HepG2 (cell line): ENCODE results near the gene GLB1L. TPM values are rescaled to one million over a fixed set of nuclear protein-coding genes. Genes with fewer than 3 reads are reported as not detected.

Experiments used
- GATAD1 ChIP-seq: IDR thresholded peaks from 2 replicates; pipeline ENCODE4 v1.6.1; 2016; ENCODE audit warnings: missing genetic modification reagents, missing compliant biosample characterization
- KLF15 ChIP-seq: sonication (generic); formaldehyde crosslinking; IDR thresholded peaks from 2 replicates; pipeline ENCODE4 v1.8.1; 2023; ENCODE audit warnings: borderline replicate concordance, mild to moderate bottlenecking, inconsistent platforms, missing genetic modification reagents, mixed read lengths
- NCOA2 ChIP-seq: sonication (generic); formaldehyde crosslinking; IDR thresholded peaks from 2 replicates; pipeline ENCODE4 v1.8.0; 2022; ENCODE audit warnings: inconsistent platforms
- NCOA5 ChIP-seq: sonication (generic); formaldehyde crosslinking; IDR thresholded peaks from 2 replicates; pipeline ENCODE4 v1.4.0; 2020; ENCODE audit warnings: missing genetic modification reagents
- NFE2L2 ChIP-seq: fragments of 150-350 bp; IDR thresholded peaks from 2 replicates; pipeline ENCODE4 v1.6.1; 2014; ENCODE audit warnings: low read length
- NFIB ChIP-seq: sonication (generic); formaldehyde crosslinking; IDR thresholded peaks from 2 replicates; pipeline ENCODE4 v1.9.0; 2021; ENCODE audit warnings: missing genetic modification reagents, mild to moderate bottlenecking, borderline replicate concordance
- RORA ChIP-seq: sonication (generic); formaldehyde crosslinking; IDR thresholded peaks from 2 replicates; pipeline ENCODE4 v1.5.0; 2020; ENCODE audit warnings: mild to moderate bottlenecking, missing genetic modification reagents, moderate library complexity
- ZNF12 ChIP-seq: sonication (generic); formaldehyde crosslinking; IDR thresholded peaks from 2 replicates; pipeline ENCODE4 v1.5.0; 2020; ENCODE audit warnings: missing genetic modification reagents
- ZNF264 ChIP-seq: sonication (generic); formaldehyde crosslinking; IDR thresholded peaks from 2 replicates; pipeline ENCODE4 v1.4.0; 2020; ENCODE audit warnings: missing genetic modification reagents
- ZNF616 ChIP-seq: sonication (generic); formaldehyde crosslinking; IDR thresholded peaks from 2 replicates; pipeline ENCODE4 v1.5.0; 2020; ENCODE audit warnings: low read depth, mild to moderate bottlenecking, missing genetic modification reagents
- ZNF761 ChIP-seq: sonication (generic); formaldehyde crosslinking; conservative IDR thresholded peaks from 2 replicates; pipeline ENCODE4 v1.4.0; 2020; ENCODE audit warnings: mild to moderate bottlenecking, missing genetic modification reagents
- polyA plus RNA-seq, 8 experiments: library from polyadenylated mRNA; depleted of rRNA in 3 of 8; stranded (reverse) in 7 of 8; unstranded in 1 of 8; fragments of >200 nt; fragmentation: Illumina TruSeq in 4 of 8; extraction: Trizol in 4 of 8; gene quantifications; 2 replicates each; pipeline versions ENCODE4 v1.2.1 to v1.2.3, GENCODE V29; 2011 to 2016; ENCODE audit warnings: low read depth in 4 of 8, missing spikeins in 1 of 8, mixed read lengths in 1 of 8; ENCODE audit not compliant: insufficient read depth in 1 of 8
- total RNA-seq, 5 experiments: library from RNA; depleted of rRNA; stranded (reverse); fragments of >200 nt; fragmentation: Illumina TruSeq; extraction: Trizol; gene quantifications; 2 replicates each; pipeline ENCODE4 v1.2.3, GENCODE V29; 2016; ENCODE audit warnings: low read depth in 1 of 5
- TF ChIP-seq, protein P1 (sequence below): sonication (generic); formaldehyde crosslinking; conservative IDR thresholded peaks from 2 replicates; pipeline ENCODE4 v1.8.0; 2022; ENCODE audit warnings: low read depth, missing genetic modification reagents
- TF ChIP-seq, protein P2 (sequence below): sonication (generic); formaldehyde crosslinking; IDR thresholded peaks from 2 replicates; pipeline ENCODE4 v1.8.1; 2023; ENCODE audit warnings: mild to moderate bottlenecking, inconsistent platforms, moderate library complexity, missing genetic modification reagents, borderline replicate concordance
- TF ChIP-seq, protein P3 (sequence below): sonication (generic); formaldehyde crosslinking; IDR thresholded peaks from one replicate; pipeline ENCODE4 v1.5.1; 2020; ENCODE audit warnings: mild to moderate bottlenecking, missing genetic modification reagents; ENCODE audit errors: not compliant biosample characterization
- TF ChIP-seq, protein P4 (sequence below): sonication (generic); formaldehyde crosslinking; IDR thresholded peaks from 2 replicates; pipeline ENCODE4 v1.8.1; 2023; ENCODE audit warnings: missing genetic modification reagents, inconsistent platforms, borderline replicate concordance
- TF ChIP-seq, protein P5 (sequence below): sonication (generic); formaldehyde crosslinking; conservative IDR thresholded peaks from 2 replicates; pipeline ENCODE4 v1.8.1; 2023; ENCODE audit warnings: missing genetic modification reagents

Gene GLB1L
- total and polyA plus RNA-seq, 2 of the 13 experiments (the other 11 are each of a cell fraction or from before 2014, with no cell fraction given) = 6.8 to 7.3 TPM

DNA sequence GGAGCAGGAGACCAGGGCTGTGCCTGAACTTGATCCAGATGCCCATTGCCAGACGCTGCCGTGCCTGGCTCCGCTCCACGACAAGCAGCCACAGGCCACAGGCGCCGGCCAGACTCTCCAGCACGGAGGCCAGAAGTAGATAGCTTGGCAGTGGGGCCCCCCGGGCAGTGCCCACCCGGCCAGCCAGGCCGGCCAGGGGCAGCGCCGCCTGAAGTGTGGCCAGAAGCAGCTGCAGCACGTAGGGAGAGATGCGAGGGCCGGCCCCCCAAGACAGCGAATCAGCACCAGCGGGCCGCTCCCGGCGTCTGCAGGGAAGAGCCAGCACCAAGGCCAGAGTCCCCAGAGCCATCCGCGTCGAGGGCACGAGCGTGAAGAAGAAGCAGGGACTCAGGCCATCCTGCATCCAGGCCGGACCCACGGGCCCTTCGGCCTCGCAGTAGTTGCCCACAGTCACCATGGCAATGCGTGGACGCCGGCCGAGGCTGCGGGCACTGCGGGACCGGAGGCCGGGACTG, 27.0 kb downstream of the GLB1L start (continued):
- TF ChIP-seq, protein P1, sequence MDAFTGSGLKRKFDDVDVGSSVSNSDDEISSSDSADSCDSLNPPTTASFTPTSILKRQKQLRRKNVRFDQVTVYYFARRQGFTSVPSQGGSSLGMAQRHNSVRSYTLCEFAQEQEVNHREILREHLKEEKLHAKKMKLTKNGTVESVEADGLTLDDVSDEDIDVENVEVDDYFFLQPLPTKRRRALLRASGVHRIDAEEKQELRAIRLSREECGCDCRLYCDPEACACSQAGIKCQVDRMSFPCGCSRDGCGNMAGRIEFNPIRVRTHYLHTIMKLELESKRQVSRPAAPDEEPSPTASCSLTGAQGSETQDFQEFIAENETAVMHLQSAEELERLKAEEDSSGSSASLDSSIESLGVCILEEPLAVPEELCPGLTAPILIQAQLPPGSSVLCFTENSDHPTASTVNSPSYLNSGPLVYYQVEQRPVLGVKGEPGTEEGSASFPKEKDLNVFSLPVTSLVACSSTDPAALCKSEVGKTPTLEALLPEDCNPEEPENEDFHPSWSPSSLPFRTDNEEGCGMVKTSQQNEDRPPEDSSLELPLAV = 0 out of 2 replicates have a peak, but pooled peaks have one; percentile 43
- peak; percentile 97 for TF ChIP-seq NFIB
- 0 out of 2 replicates have a peak, but pooled peaks have one; percentile 63 for TF ChIP-seq RORA
- no peak for TF ChIP-seq ZNF616 (CRISPR knock-in tag)
- TF ChIP-seq GATAD1 (CRISPR knock-in tag) = no peak
- peak; percentile 47; the same call in 1 of the 2 replicates for TF ChIP-seq NCOA5 (CRISPR knock-in tag)
- 0 out of 2 replicates have a peak, but pooled peaks have one; percentile 6 for TF ChIP-seq ZNF761 (CRISPR knock-in tag)
- TF ChIP-seq, protein P2, sequence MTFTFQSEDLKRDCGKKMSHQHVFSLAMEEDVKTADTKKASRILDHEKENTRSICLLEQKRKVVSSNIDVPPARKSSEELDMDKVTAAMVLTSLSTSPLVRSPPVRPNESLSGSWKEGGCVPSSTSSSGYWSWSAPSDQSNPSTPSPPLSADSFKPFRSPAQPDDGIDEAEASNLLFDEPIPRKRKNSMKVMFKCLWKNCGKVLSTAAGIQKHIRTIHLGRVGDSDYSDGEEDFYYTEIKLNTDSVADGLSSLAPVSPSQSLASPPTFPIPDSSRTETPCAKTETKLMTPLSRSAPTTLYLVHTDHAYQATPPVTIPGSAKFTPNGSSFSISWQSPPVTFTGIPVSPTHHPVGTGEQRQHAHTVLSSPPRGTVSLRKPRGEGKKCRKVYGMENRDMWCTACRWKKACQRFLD (CRISPR knock-in tag) = peak; percentile 90; the same call in 1 of the 2 replicates
- no peak for TF ChIP-seq NCOA2 (CRISPR knock-in tag)
- no peak for TF ChIP-seq ZNF12
- TF ChIP-seq ZNF264 (CRISPR knock-in tag) = no peak
- TF ChIP-seq KLF15 = no peak
- TF ChIP-seq, protein P3, sequence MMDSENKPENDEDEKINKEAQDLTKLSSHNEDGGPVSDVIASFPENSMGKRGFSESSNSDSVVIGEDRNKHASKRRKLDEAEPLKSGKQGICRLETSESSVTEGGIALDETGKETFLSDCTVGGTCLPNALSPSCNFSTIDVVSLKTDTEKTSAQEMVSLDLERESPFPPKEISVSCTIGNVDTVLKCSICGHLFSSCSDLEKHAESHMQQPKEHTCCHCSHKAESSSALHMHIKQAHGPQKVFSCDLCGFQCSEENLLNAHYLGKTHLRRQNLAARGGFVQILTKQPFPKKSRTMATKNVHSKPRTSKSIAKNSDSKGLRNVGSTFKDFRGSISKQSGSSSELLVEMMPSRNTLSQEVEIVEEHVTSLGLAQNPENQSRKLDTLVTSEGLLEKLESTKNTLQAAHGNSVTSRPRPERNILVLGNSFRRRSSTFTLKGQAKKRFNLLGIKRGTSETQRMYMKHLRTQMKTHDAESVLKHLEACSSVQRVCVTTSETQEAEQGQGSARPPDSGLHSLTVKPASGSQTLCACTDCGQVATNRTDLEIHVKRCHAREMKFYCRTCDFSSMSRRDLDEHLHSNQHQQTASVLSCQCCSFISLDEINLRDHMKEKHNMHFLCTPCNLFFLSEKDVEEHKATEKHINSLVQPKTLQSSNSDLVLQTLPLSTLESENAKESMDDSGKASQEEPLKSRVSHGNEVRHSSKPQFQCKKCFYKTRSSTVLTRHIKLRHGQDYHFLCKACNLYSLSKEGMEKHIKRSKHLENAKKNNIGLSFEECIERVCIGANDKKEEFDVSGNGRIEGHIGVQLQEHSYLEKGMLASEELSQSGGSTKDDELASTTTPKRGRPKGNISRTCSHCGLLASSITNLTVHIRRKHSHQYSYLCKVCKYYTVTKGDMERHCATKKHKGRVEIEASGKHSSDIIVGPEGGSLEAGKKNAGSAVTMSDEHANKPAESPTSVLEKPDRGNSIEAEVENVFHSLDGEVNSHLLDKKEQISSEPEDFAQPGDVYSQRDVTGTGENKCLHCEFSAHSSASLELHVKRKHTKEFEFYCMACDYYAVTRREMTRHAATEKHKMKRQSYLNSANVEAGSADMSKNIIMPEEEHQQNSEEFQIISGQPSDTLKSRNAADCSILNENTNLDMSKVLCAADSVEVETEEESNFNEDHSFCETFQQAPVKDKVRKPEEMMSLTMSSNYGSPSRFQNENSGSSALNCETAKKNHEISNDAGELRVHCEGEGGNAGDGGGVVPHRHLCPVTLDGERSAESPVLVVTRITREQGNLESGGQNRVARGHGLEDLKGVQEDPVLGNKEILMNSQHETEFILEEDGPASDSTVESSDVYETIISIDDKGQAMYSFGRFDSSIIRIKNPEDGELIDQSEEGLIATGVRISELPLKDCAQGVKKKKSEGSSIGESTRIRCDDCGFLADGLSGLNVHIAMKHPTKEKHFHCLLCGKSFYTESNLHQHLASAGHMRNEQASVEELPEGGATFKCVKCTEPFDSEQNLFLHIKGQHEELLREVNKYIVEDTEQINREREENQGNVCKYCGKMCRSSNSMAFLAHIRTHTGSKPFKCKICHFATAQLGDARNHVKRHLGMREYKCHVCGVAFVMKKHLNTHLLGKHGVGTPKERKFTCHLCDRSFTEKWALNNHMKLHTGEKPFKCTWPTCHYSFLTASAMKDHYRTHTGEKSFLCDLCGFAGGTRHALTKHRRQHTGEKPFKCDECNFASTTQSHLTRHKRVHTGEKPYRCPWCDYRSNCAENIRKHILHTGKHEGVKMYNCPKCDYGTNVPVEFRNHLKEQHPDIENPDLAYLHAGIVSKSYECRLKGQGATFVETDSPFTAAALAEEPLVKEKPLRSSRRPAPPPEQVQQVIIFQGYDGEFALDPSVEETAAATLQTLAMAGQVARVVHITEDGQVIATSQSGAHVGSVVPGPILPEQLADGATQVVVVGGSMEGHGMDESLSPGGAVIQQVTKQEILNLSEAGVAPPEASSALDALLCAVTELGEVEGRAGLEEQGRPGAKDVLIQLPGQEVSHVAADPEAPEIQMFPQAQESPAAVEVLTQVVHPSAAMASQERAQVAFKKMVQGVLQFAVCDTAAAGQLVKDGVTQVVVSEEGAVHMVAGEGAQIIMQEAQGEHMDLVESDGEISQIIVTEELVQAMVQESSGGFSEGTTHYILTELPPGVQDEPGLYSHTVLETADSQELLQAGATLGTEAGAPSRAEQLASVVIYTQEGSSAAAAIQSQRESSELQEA (CRISPR knock-in tag) = no peak
- TF ChIP-seq, protein P4, sequence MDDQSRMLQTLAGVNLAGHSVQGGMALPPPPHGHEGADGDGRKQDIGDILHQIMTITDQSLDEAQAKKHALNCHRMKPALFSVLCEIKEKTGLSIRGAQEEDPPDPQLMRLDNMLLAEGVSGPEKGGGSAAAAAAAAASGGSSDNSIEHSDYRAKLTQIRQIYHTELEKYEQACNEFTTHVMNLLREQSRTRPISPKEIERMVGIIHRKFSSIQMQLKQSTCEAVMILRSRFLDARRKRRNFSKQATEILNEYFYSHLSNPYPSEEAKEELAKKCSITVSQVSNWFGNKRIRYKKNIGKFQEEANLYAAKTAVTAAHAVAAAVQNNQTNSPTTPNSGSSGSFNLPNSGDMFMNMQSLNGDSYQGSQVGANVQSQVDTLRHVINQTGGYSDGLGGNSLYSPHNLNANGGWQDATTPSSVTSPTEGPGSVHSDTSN = peak; percentile 32; the same call in 1 of the 2 replicates
- TF ChIP-seq, protein P5, sequence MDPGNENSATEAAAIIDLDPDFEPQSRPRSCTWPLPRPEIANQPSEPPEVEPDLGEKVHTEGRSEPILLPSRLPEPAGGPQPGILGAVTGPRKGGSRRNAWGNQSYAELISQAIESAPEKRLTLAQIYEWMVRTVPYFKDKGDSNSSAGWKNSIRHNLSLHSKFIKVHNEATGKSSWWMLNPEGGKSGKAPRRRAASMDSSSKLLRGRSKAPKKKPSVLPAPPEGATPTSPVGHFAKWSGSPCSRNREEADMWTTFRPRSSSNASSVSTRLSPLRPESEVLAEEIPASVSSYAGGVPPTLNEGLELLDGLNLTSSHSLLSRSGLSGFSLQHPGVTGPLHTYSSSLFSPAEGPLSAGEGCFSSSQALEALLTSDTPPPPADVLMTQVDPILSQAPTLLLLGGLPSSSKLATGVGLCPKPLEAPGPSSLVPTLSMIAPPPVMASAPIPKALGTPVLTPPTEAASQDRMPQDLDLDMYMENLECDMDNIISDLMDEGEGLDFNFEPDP (CRISPR knock-in tag) = no peak
- TF ChIP-seq NFE2L2 = no peak
